Suppressor macrophage treated with lipopolysaccharide for 1 hour (primary cell): ENCODE data around the gene TP53I3.
"Not testable (repeated sequence)": the region's sequence is repeated elsewhere in the genome, so short reads cannot be mapped to it uniquely, and the experiment has no call there.

Source experiments
- DNase-seq, 3 donors: peaks; one replicate each; pipeline ENCODE4 v3.0.0-alpha.2; 2020 to 2022

TP53I3 gene

GRCh38 chr2:24084386-24085199, at the start of gene TP53I3:
Gene TP53I3, minus strand, starts transcription at chr2:24084834. Its CDS starts 508 bp downstream, at chr2:24084326.
- peak; percentile 92 to 97 (median 96) for DNase-seq

GRCh38 chr2:24132543-24132942, 47.9 kb upstream of the TP53I3 start:
- no peak for DNase-seq

- DNase-seq, result no peak
Measured at GRCh38 chr2:24125956-24126355, 41.3 kb upstream of the TP53I3 start.

- DNase-seq, result no peak
Measured at GRCh38 chr2:24123922-24124580, 39.4 kb upstream of the TP53I3 start.

- DNase-seq, result peak; percentile 88 to 95 (median 91)
Measured at GRCh38 chr2:24123195-24123921, 38.7 kb upstream of the TP53I3 start, which contains the start of the genes FAM228B and PFN4. Gene FAM228B, plus strand, starts transcription at chr2:24123469. Its CDS starts 893 bp downstream, at chr2:24124362. Gene PFN4, minus strand, starts transcription at chr2:24123334. Its CDS starts 799 bp downstream, at chr2:24122535.

- DNase-seq, result no peak
Measured at GRCh38 chr2:24122366-24123194, 37.9 kb upstream of the TP53I3 start.

GRCh38 chr2:24121469-24121868, 36.8 kb upstream of the TP53I3 start:
- no peak for DNase-seq

GRCh38 chr2:24121066-24121465, 36.4 kb upstream of the TP53I3 start:
- DNase-seq, result no peak

- no peak for DNase-seq
Measured at GRCh38 chr2:24117902-24118301, 33.3 kb upstream of the TP53I3 start.

- DNase-seq, result no peak
Measured at GRCh38 chr2:24115057-24115456, 30.4 kb upstream of the TP53I3 start.

GRCh38 chr2:24111407-24111901, 26.8 kb upstream of the TP53I3 start:
- DNase-seq, result no peak

- DNase-seq, result no peak
Measured at GRCh38 chr2:24110660-24111303, 26.1 kb upstream of the TP53I3 start.

- not testable (repeated sequence) for DNase-seq
Measured at GRCh38 chr2:24109431-24109830, 24.8 kb upstream of the TP53I3 start.

- no peak for DNase-seq
Measured at GRCh38 chr2:24107336-24107735, 22.7 kb upstream of the TP53I3 start.

GRCh38 chr2:24106786-24107185, 22.2 kb upstream of the TP53I3 start:
- DNase-seq, result no peak

- DNase-seq, result no peak
Measured at GRCh38 chr2:24105816-24106215, 21.2 kb upstream of the TP53I3 start.

GRCh38 chr2:24104906-24105305, 20.3 kb upstream of the TP53I3 start:
- no peak for DNase-seq

GRCh38 chr2:24104110-24104650, 19.5 kb upstream of the TP53I3 start:
- DNase-seq, result no peak

GRCh38 chr2:24102677-24103076, 18.0 kb upstream of the TP53I3 start:
- no peak for DNase-seq

- no peak for DNase-seq
Measured at GRCh38 chr2:24101992-24102391, 17.4 kb upstream of the TP53I3 start.

GRCh38 chr2:24100732-24101131, 16.1 kb upstream of the TP53I3 start:
- DNase-seq, result not testable (repeated sequence)
